ENCODE results near the gene DCHS1.

The DCHS1 gene

GRCh38 chr11:6673523-6674218 is 18.1 kb upstream of the DCHS1 start:
- DNase-seq = no peak
- Histone ChIP-seq H3K9me3 (ENCODE audit: control insufficient read depth, low read length) (no peaks in the 10 kb centered on the region), H3K4me1 (ENCODE audit: control insufficient read depth, insufficient read depth, low read length, poor library complexity, severe bottlenecking) (peaks cover 45% of the 10 kb centered on the region), H3K27me3 (replicated peaks; ENCODE audit: control insufficient read depth, insufficient read depth, low read length, poor library complexity, severe bottlenecking) (no peaks in the 10 kb centered on the region), H3K27ac (ENCODE audit: insufficient read depth, low read length, poor library complexity, severe bottlenecking) (no peak overlapping the region), H3K4me3 (ENCODE audit: insufficient read depth, low read depth, low read length, poor library complexity, severe bottlenecking) (no peak overlapping the region), H3K36me3 (ENCODE audit: control insufficient read depth, insufficient read depth, low read length) (no peaks in the 10 kb centered on the region)

DNA sequence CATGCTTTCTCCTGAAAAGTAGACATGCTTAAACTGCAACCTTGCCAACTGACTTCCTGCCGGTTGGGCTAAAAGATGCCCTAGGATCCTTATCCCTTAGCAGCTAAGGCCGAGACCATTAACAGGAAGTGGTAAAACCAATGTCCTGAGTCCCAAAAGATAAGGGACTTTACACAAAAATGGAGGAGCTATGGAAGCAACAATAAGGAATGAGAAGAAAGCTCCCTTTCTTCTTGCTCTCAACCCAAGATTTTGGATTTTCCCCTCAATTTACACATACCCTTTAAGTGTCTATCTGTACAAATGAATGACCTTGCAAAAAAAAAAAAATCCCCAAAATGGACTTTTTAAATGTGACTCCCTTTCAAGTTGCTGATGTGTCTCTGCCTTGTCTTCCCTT is 16.4 kb upstream of the DCHS1 start:
- H3K9me3 ChIP-seq (ENCODE audit: control insufficient read depth, low read length) = no peaks in the 10 kb centered on the region
- H3K4me1 ChIP-seq (ENCODE audit: control insufficient read depth, insufficient read depth, low read length, poor library complexity, severe bottlenecking) = peaks cover 52% of the 10 kb centered on the region
- no peak overlapping the region for H3K27ac ChIP-seq (ENCODE audit: insufficient read depth, low read length, poor library complexity, severe bottlenecking)
- H3K36me3 ChIP-seq (ENCODE audit: control insufficient read depth, insufficient read depth, low read length) = no peaks in the 10 kb centered on the region
- no peak overlapping the region for H3K4me3 ChIP-seq (ENCODE audit: insufficient read depth, low read depth, low read length, poor library complexity, severe bottlenecking)
- H3K27me3 ChIP-seq (replicated peaks; ENCODE audit: control insufficient read depth, insufficient read depth, low read length, poor library complexity, severe bottlenecking) = no peaks in the 10 kb centered on the region
- no peak for DNase-seq

DNA sequence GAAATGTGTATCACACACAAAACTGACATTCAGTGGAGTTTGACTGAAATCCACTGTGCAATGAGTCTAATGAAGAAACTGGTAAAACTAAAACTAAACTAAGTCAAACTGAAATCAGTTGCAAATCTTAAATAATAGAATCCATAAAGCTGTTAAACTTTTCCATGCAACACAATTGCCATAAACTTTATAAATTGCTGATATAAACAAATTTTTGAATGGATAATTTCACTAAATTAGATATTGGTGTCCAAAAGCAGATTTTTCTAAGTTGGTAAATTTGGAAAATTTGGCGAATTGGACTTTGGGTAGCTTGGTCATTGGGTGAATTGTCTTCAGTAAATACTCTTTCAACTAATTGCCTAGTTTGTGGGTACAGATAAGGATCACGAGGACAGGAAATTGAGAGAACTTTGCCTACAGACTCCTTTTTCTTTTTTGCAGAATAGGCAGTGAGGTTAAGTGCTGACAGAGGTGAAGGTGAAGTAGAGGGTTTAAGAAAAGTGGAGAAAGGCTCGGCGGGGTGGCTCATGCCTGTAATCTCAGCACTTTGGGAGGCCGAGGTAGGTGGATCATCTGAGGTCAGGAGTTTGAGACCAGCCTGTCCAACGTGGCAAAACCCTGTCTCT is 14.7 kb upstream of the DCHS1 start:
- H3K4me3 ChIP-seq (ENCODE audit: insufficient read depth, low read depth, low read length, poor library complexity, severe bottlenecking) = no peak overlapping the region
- peaks cover 52% of the 10 kb centered on the region for H3K4me1 ChIP-seq (ENCODE audit: control insufficient read depth, insufficient read depth, low read length, poor library complexity, severe bottlenecking)
- DNase-seq = no peak
- no peaks in the 10 kb centered on the region for H3K9me3 ChIP-seq (ENCODE audit: control insufficient read depth, low read length)
- no peaks in the 10 kb centered on the region for H3K27me3 ChIP-seq (replicated peaks; ENCODE audit: control insufficient read depth, insufficient read depth, low read length, poor library complexity, severe bottlenecking)
- no peak overlapping the region for H3K27ac ChIP-seq (ENCODE audit: insufficient read depth, low read length, poor library complexity, severe bottlenecking)
- no peaks in the 10 kb centered on the region for H3K36me3 ChIP-seq (ENCODE audit: control insufficient read depth, insufficient read depth, low read length)

GRCh38 chr11:6667733-6668374 is 12.2 kb upstream of the DCHS1 start:
- DNase-seq = peak; percentile 21 to 35 (median 34)
- no peak overlapping the region for H3K4me3 ChIP-seq (ENCODE audit: insufficient read depth, low read depth, low read length, poor library complexity, severe bottlenecking)
- no peaks in the 10 kb centered on the region for H3K9me3 ChIP-seq (ENCODE audit: control insufficient read depth, low read length)
- H3K4me1 ChIP-seq (ENCODE audit: control insufficient read depth, insufficient read depth, low read length, poor library complexity, severe bottlenecking) = peaks cover 33% of the 10 kb centered on the region
- no peaks in the 10 kb centered on the region for H3K27me3 ChIP-seq (replicated peaks; ENCODE audit: control insufficient read depth, insufficient read depth, low read length, poor library complexity, severe bottlenecking)
- peak overlapping the region; percentile 15 for H3K27ac ChIP-seq (ENCODE audit: insufficient read depth, low read length, poor library complexity, severe bottlenecking)
- no peaks in the 10 kb centered on the region for H3K36me3 ChIP-seq (ENCODE audit: control insufficient read depth, insufficient read depth, low read length)

DNA sequence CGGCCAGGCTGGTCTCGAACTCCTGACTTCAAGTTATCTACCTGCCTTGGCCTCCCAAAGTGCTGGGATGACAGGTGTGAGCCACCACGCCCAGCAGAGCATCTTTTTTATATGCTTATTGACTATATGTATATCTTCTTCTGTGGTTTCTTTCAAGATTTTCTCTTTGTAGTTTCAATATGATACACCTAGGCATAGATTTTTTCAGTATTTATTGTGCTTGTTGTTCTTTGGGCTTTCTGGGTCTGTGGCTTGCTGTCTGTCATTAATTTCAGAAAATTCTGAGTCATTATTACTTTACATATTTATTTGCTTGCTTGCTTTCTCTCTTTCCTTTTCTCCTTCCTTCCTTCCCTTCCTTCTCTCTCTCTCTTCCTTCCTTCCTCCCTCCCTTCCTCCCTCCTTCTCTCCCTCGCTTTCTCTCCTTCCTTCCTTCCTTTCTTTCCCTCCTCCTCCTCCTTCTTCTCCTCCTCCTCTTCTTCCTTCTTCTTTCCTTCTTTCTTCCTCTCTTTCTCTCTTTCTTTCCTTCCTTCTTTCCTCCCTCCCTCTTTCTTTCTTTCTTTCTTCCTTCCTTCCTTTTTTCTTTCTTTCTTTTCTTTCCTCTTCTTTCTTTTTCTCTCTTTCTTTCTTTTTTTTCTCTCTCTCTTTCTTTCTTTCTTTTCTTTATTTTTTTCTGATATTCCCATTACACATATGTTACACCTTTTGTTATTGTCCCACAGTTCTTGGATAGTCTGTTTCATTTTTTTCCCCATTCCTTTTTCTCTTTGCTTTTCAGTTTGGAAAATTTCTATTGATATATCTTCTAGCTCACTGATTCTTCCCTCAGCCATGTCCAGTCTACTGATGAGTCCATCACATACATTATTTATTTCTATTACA is 10.9 kb upstream of the DCHS1 start:
- DNase-seq = no peak
- H3K27me3 ChIP-seq (replicated peaks; ENCODE audit: control insufficient read depth, insufficient read depth, low read length, poor library complexity, severe bottlenecking) = no peaks in the 10 kb centered on the region
- no peaks in the 10 kb centered on the region for H3K9me3 ChIP-seq (ENCODE audit: control insufficient read depth, low read length)
- H3K4me1 ChIP-seq (ENCODE audit: control insufficient read depth, insufficient read depth, low read length, poor library complexity, severe bottlenecking) = peaks cover 21% of the 10 kb centered on the region
- H3K27ac ChIP-seq (ENCODE audit: insufficient read depth, low read length, poor library complexity, severe bottlenecking) = no peak overlapping the region
- H3K4me3 ChIP-seq (ENCODE audit: insufficient read depth, low read depth, low read length, poor library complexity, severe bottlenecking) = no peak overlapping the region
- no peaks in the 10 kb centered on the region for H3K36me3 ChIP-seq (ENCODE audit: control insufficient read depth, insufficient read depth, low read length)

DNA sequence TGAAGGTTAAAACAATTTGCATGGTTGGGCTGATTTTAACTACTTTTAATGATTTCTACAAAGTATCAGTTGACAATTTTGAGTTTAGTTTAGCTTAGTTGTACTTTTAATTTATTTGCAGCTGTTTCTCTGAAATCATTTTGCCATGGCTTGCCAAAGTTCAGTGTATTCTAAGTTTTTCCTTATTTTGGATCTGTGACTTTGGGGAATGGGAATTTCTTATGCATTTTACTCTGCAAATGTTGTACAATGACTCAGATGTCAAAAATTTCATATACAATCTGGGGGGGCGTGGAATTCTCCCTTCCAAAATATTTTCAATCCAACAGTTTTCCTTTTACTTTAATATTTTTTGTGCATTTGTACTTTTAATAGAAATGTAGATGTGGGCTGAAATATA is 8.9 kb upstream of the DCHS1 start:
- H3K27me3 ChIP-seq (replicated peaks; ENCODE audit: control insufficient read depth, insufficient read depth, low read length, poor library complexity, severe bottlenecking) = no peaks in the 10 kb centered on the region
- H3K4me3 ChIP-seq (ENCODE audit: insufficient read depth, low read depth, low read length, poor library complexity, severe bottlenecking) = no peak overlapping the region
- no peak for DNase-seq
- H3K27ac ChIP-seq (ENCODE audit: insufficient read depth, low read length, poor library complexity, severe bottlenecking) = no peak overlapping the region
- H3K36me3 ChIP-seq (ENCODE audit: control insufficient read depth, insufficient read depth, low read length) = no peaks in the 10 kb centered on the region
- no peaks in the 10 kb centered on the region for H3K9me3 ChIP-seq (ENCODE audit: control insufficient read depth, low read length)
- H3K4me1 ChIP-seq (ENCODE audit: control insufficient read depth, insufficient read depth, low read length, poor library complexity, severe bottlenecking) = peaks cover 6% of the 10 kb centered on the region

DNA sequence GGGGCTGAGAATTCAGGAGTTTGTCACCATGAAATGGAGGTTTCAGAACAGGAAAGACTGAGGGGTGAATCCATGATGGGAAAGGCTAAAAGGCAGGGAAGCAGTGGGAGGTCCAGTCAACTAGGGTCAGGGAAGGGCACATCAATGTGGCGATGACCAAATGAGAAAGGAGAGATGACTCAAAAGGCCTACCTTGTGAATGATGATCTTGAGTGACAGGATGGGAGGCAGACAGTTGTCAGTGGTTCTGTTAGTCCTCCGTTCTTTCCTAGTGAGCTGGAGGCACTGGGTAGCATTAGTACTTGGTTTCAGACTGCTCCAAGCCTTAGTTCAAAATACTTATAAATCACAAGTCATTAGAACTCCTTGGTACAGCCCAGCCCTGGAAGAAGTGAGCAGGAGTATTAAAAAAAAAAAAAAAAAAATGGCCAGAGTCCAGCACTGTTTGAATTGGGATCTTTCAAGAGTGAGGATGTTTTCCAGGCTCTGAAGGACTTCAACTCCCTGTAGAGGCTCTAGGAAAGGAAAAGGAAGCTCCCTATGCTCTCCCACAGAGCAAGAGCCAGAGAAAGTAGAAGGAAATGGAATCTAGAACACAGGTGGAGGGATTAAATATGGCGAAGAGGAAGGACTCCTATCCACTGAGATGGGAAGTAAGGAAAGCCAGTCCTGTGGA is 8.3 kb upstream of the DCHS1 start:
- H3K27me3 ChIP-seq (replicated peaks; ENCODE audit: control insufficient read depth, insufficient read depth, low read length, poor library complexity, severe bottlenecking) = no peaks in the 10 kb centered on the region
- H3K4me1 ChIP-seq (ENCODE audit: control insufficient read depth, insufficient read depth, low read length, poor library complexity, severe bottlenecking) = peaks cover 6% of the 10 kb centered on the region
- H3K9me3 ChIP-seq (ENCODE audit: control insufficient read depth, low read length) = no peaks in the 10 kb centered on the region
- no peak for DNase-seq
- no peak overlapping the region for H3K27ac ChIP-seq (ENCODE audit: insufficient read depth, low read length, poor library complexity, severe bottlenecking)
- no peak overlapping the region for H3K4me3 ChIP-seq (ENCODE audit: insufficient read depth, low read depth, low read length, poor library complexity, severe bottlenecking)
- H3K36me3 ChIP-seq (ENCODE audit: control insufficient read depth, insufficient read depth, low read length) = no peaks in the 10 kb centered on the region

DNA sequence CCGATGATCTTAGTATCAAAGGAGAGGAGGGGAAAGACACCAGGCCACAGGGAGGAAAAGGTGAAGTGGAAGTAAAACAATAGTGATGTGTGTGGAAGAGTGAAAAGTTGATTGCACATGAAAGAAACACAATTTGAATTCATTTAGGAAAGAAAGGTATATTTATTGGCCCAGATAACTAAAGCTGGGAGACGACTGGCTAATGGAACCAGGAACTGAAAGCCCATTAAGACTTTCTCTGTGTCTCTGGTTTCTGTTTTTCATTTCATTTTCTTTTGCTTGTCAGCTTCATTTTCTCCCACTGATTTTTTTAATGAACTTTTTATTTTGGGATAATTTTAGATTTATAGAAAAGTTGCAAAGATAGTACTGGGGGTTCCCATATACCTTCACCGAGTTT is 5.1 kb upstream of the DCHS1 start:
- Histone ChIP-seq H3K36me3 (ENCODE audit: control insufficient read depth, insufficient read depth, low read length) (no peaks in the 10 kb centered on the region), H3K9me3 (ENCODE audit: control insufficient read depth, low read length) (no peaks in the 10 kb centered on the region)

GRCh38 chr11:6658647-6659046 is 3.0 kb upstream of the DCHS1 start:
- Histone ChIP-seq H3K27me3 (replicated peaks; ENCODE audit: control insufficient read depth, insufficient read depth, low read length, poor library complexity, severe bottlenecking) (no peaks in the 10 kb centered on the region), H3K27ac (ENCODE audit: insufficient read depth, low read length, poor library complexity, severe bottlenecking) (no peak overlapping the region)

More for the DNA sequence above, 5.1 kb upstream of the DCHS1 start:
- no peak overlapping the region for H3K4me3 ChIP-seq (ENCODE audit: insufficient read depth, low read depth, low read length, poor library complexity, severe bottlenecking)
- no peak overlapping the region for H3K27ac ChIP-seq (ENCODE audit: insufficient read depth, low read length, poor library complexity, severe bottlenecking)
- no peaks in the 10 kb centered on the region for H3K27me3 ChIP-seq (replicated peaks; ENCODE audit: control insufficient read depth, insufficient read depth, low read length, poor library complexity, severe bottlenecking)
- H3K4me1 ChIP-seq (ENCODE audit: control insufficient read depth, insufficient read depth, low read length, poor library complexity, severe bottlenecking) = no peaks in the 10 kb centered on the region
- no peak for DNase-seq

More at GRCh38 chr11:6658647-6659046, 3.0 kb upstream of the DCHS1 start:
- Histone ChIP-seq H3K4me3 (ENCODE audit: insufficient read depth, low read depth, low read length, poor library complexity, severe bottlenecking) (no peak overlapping the region), H3K36me3 (ENCODE audit: control insufficient read depth, insufficient read depth, low read length) (no peaks in the 10 kb centered on the region), H3K9me3 (ENCODE audit: control insufficient read depth, low read length) (no peaks in the 10 kb centered on the region), H3K4me1 (ENCODE audit: control insufficient read depth, insufficient read depth, low read length, poor library complexity, severe bottlenecking) (no peaks in the 10 kb centered on the region)
- no peak for DNase-seq

All from effector memory CD4-positive, alpha-beta T cell (primary cell).